ENCODE data around the gene MYOD1.

The MYOD1 gene

DNA sequence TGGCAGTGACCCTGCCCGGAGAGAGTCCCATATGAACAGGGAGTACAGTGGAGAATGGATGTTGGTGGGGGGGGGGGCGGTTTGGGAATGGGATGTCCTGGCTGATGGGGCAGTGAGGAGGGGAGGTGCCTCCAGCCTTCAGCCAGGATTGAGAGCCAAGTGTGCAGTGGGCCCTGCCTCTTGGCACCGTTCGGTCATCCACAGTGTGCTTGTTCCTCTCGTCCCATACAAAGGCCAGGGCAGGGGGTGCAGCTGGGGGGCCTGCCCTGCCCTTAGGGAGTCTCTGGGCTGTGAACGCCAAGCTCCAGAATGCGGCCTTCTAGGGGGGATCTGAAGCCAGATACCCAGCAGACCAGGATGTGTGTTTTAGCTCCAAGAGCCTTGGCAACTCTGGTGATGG, 49.2 kb downstream of the MYOD1 start:
- no peaks in the 10 kb centered on the region for H3K4me1 ChIP-seq (ENCODE audit: control insufficient read depth, low read length)
- H3K27ac ChIP-seq (ENCODE audit: low read depth, low read length) = no peak overlapping the region
- no peaks in the 10 kb centered on the region for H3K36me3 ChIP-seq (ENCODE audit: control insufficient read depth, low read length)
- H3F3A ChIP-seq (ENCODE audit: control insufficient read depth, insufficient read depth) = no peaks in the 10 kb centered on the region
- H3K4me3 ChIP-seq (ENCODE audit: low read length) = no peak overlapping the region
- H4K20me1 ChIP-seq (ENCODE audit: control insufficient read depth, insufficient read depth, low read depth, low read length) = no peaks in the 10 kb centered on the region
- TF ChIP-seq EZH2phosphoT487 (IDR thresholded peaks at IDR 0.05; ENCODE audit: borderline replicate concordance, low read length) (no peak), CTCF (IDR thresholded peaks at IDR 0.05; ENCODE audit: low read depth, low read length, poor library complexity, severe bottlenecking) (no peak)
- H3K4me2 ChIP-seq (ENCODE audit: low read length) = no peak overlapping the region
- H3K79me2 ChIP-seq (ENCODE audit: control insufficient read depth, low read length) = no peaks in the 10 kb centered on the region
- H3K27me3 ChIP-seq (ENCODE audit: control insufficient read depth, low read length) = no peaks in the 10 kb centered on the region
- H3K9me2 ChIP-seq (replicated peaks; ENCODE audit: control insufficient read depth, low read length) = no peaks in the 10 kb centered on the region
- no peaks in the 10 kb centered on the region for H3K9me3 ChIP-seq (ENCODE audit: control insufficient read depth, insufficient read depth, low read length)

DNA sequence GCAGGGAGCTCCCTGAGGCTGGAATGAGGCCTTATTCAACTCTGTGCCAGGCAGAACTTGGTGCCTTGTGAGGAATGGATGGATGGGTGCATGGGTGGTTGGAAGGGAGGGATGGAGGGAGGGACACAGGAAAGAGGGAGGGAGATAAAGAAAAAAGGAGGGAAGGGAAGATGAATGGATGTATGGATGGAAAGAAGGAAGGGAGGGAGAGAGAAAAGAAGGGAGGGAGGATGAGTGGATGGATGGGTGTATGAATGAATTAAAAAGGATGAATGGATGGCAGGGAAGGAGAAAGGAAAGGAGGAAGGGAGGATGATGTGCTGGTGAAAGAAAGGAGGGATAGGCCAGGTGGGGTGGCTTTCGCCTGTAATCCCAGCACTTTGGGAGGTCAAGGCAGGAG, 49.8 kb downstream of the MYOD1 start:
- Histone ChIP-seq H4K20me1 (ENCODE audit: control insufficient read depth, insufficient read depth, low read depth, low read length) (no peaks in the 10 kb centered on the region), H3K79me2 (ENCODE audit: control insufficient read depth, low read length) (no peaks in the 10 kb centered on the region), H3K9me2 (replicated peaks; ENCODE audit: control insufficient read depth, low read length) (no peaks in the 10 kb centered on the region), H3K4me2 (ENCODE audit: low read length) (no peak overlapping the region), H3K36me3 (ENCODE audit: control insufficient read depth, low read length) (no peaks in the 10 kb centered on the region), H3K27me3 (ENCODE audit: control insufficient read depth, low read length) (no peaks in the 10 kb centered on the region), H3K9me3 (ENCODE audit: control insufficient read depth, insufficient read depth, low read length) (no peaks in the 10 kb centered on the region), H3K27ac (ENCODE audit: low read depth, low read length) (no peak overlapping the region), H3K4me1 (ENCODE audit: control insufficient read depth, low read length) (no peaks in the 10 kb centered on the region), H3F3A (ENCODE audit: control insufficient read depth, insufficient read depth) (no peaks in the 10 kb centered on the region), H3K4me3 (ENCODE audit: low read length) (no peak overlapping the region)
- no peak for TF ChIP-seq EZH2phosphoT487 (IDR thresholded peaks at IDR 0.05; ENCODE audit: borderline replicate concordance, low read length)
- no peak for TF ChIP-seq CTCF (IDR thresholded peaks at IDR 0.05; ENCODE audit: low read depth, low read length, poor library complexity, severe bottlenecking)

DNA sequence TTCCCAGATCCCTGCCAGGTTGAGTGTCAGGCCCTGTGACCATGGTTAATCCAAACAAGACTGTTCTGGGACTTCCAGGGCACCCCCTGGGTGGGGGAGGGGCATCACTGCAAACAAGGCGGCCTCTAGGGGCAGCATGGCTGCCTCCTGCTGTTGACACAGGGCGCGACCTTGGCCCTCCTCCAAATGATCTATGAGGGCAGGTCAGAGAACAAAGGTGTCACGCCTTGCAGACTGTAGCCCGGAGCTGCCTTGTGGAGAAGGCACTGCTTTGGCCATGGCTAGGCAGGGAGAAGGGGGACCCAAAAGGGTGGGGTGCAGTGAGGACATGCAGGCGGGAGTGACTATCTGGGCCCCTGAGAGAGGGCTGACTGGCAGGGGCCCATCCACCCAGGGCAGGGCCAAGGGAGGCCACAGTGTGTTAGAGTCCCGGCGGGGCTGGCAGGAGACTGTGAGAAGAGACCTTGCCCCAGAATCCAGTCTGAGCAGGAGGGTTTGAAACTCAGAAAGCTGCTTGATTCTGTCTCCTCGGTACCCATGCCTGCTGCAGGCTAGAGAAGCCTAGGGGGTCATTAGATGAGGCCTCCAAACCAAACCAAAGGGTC, 50.8 kb downstream of the MYOD1 start:
- Histone ChIP-seq H3K27me3 (ENCODE audit: control insufficient read depth, low read length) (no peaks in the 10 kb centered on the region), H3K4me2 (ENCODE audit: low read length) (no peak overlapping the region), H3K9me3 (ENCODE audit: control insufficient read depth, insufficient read depth, low read length) (no peaks in the 10 kb centered on the region), H4K20me1 (ENCODE audit: control insufficient read depth, insufficient read depth, low read depth, low read length) (no peaks in the 10 kb centered on the region), H3K9me2 (replicated peaks; ENCODE audit: control insufficient read depth, low read length) (no peaks in the 10 kb centered on the region), H3K4me1 (ENCODE audit: control insufficient read depth, low read length) (no peaks in the 10 kb centered on the region), H3K4me3 (ENCODE audit: low read length) (no peak overlapping the region), H3K36me3 (ENCODE audit: control insufficient read depth, low read length) (no peaks in the 10 kb centered on the region), H3K79me2 (ENCODE audit: control insufficient read depth, low read length) (no peaks in the 10 kb centered on the region), H3K27ac (ENCODE audit: low read depth, low read length) (no peak overlapping the region), H3F3A (ENCODE audit: control insufficient read depth, insufficient read depth) (no peaks in the 10 kb centered on the region)
- TF ChIP-seq EZH2phosphoT487 (IDR thresholded peaks at IDR 0.05; ENCODE audit: borderline replicate concordance, low read length) (no peak), CTCF (IDR thresholded peaks at IDR 0.05; ENCODE audit: low read depth, low read length, poor library complexity, severe bottlenecking) (peak; percentile 40)

All from DOHH2 (cell line).